HG02798 (cell line): ENCODE results near the gene TTLL5.
"Not testable (repeated sequence)": the region's sequence is repeated elsewhere in the genome, so short reads cannot be mapped to it uniquely, and the experiment has no call there.

Source experiments
- ATAC-seq: cut with Tn5 transposase; IDR thresholded peaks from one replicate; pipeline ENCODE4 v1.9.1; 2021; ENCODE audit warnings: mild to moderate bottlenecking; ENCODE audit not compliant: unreplicated experiment, poor library complexity

Gene TTLL5

GRCh38 chr14:75888945-75889344 lies 227.9 kb downstream of the TTLL5 start:
- no peak for ATAC-seq

GRCh38 chr14:75896341-75896740 lies 235.3 kb downstream of the TTLL5 start:
- ATAC-seq, result no peak

GRCh38 chr14:75904311-75904710 lies 243.3 kb downstream of the TTLL5 start:
- ATAC-seq, result no peak

GRCh38 chr14:75905147-75905904 lies 244.3 kb downstream of the TTLL5 start:
- no peak for ATAC-seq

- no peak for ATAC-seq
These were observed 245.2 kb downstream of the TTLL5 start for GRCh38 chr14:75906228-75906627.

- no peak for ATAC-seq
These were observed 245.7 kb downstream of the TTLL5 start for GRCh38 chr14:75906680-75907280.

GRCh38 chr14:75907756-75908359 lies 246.8 kb downstream of the TTLL5 start:
- ATAC-seq, result no peak

- ATAC-seq, result no peak
These were observed 248.6 kb downstream of the TTLL5 start for GRCh38 chr14:75909630-75910029.

- ATAC-seq, result no peak
These were observed 249.0 kb downstream of the TTLL5 start for GRCh38 chr14:75910048-75910447.

- no peak for ATAC-seq
These were observed 250.8 kb downstream of the TTLL5 start for GRCh38 chr14:75911883-75912282.

GRCh38 chr14:75913183-75913582 lies 252.1 kb downstream of the TTLL5 start:
- no peak for ATAC-seq

- ATAC-seq, result no peak
These were observed 254.0 kb downstream of the TTLL5 start for GRCh38 chr14:75915045-75915444.

GRCh38 chr14:75917322-75917945 lies 256.4 kb downstream of the TTLL5 start:
- ATAC-seq, result no peak

GRCh38 chr14:75917946-75918335 lies 256.9 kb downstream of the TTLL5 start:
- ATAC-seq, result no peak

GRCh38 chr14:75920421-75920820 lies 259.4 kb downstream of the TTLL5 start:
- ATAC-seq, result not testable (repeated sequence)

- not testable (repeated sequence) for ATAC-seq
These were observed 264.2 kb downstream of the TTLL5 start for GRCh38 chr14:75925141-75925840.

GRCh38 chr14:75926431-75927115 lies 265.5 kb downstream of the TTLL5 start:
- no peak for ATAC-seq

- ATAC-seq, result no peak
These were observed 266.6 kb downstream of the TTLL5 start for GRCh38 chr14:75927564-75928087.

GRCh38 chr14:75928690-75929181 lies 267.7 kb downstream of the TTLL5 start:
- ATAC-seq, result no peak
